ENCODE data around the gene WNT5A.
"Not testable (repeated sequence)": the region's sequence is repeated elsewhere in the genome, so short reads cannot be mapped to it uniquely, and the experiment has no call there.

The WNT5A gene

DNA sequence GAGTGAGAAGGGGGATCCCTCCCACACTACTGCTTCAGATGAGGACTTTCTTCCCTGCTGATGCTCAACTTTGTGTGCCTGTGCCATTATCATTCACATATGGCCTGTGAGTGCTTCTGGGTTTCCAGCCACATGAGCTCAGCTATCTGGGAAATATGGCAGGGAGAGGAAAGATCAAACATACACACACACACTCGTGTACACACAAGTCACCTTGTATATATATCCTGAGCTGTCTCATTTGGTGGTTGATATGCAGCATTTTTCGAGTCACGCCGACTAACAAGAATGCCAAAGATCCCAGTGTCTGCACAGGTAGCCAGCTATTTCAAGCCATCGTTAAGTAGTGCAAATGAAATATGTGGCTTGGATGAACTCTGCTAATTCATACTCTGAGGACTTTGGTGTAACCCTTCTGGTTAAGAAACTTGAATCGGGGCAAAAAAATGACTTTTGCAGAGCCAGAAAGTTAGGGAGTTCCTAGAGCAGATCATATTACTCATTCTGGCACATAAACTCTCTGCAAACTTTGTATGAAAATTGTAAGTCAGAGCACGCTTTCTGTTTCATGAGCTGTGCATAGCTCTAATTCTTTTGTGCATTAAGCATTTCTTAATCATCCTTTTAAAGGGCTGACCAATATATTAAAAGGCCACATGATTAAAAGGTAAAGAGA is 24.9 kb upstream of the WNT5A start:
- H3K36me3 ChIP-seq (ENCODE audit: low read depth): no peaks in the 10 kb centered on the region
- H3K9me3 ChIP-seq (ENCODE audit: severe bottlenecking): no peaks in the 10 kb centered on the region
- no peaks in the 10 kb centered on the region for H3K27me3 ChIP-seq (ENCODE audit: insufficient read depth, poor library complexity, severe bottlenecking)
- H3K4me1 ChIP-seq (ENCODE audit: insufficient read depth, poor library complexity, severe bottlenecking): peaks cover 11% of the 10 kb centered on the region
- ATAC-seq (ENCODE audit: low read depth): peak; percentile 92
- TF ChIP-seq, protein P1, sequence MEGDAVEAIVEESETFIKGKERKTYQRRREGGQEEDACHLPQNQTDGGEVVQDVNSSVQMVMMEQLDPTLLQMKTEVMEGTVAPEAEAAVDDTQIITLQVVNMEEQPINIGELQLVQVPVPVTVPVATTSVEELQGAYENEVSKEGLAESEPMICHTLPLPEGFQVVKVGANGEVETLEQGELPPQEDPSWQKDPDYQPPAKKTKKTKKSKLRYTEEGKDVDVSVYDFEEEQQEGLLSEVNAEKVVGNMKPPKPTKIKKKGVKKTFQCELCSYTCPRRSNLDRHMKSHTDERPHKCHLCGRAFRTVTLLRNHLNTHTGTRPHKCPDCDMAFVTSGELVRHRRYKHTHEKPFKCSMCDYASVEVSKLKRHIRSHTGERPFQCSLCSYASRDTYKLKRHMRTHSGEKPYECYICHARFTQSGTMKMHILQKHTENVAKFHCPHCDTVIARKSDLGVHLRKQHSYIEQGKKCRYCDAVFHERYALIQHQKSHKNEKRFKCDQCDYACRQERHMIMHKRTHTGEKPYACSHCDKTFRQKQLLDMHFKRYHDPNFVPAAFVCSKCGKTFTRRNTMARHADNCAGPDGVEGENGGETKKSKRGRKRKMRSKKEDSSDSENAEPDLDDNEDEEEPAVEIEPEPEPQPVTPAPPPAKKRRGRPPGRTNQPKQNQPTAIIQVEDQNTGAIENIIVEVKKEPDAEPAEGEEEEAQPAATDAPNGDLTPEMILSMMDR (IDR thresholded peaks at IDR 0.05; ENCODE audit: poor library complexity, severe bottlenecking): no peak
- no peak overlapping the region for H3K4me3 ChIP-seq (ENCODE audit: severe bottlenecking)
- no peak for DNase-seq (ENCODE audit: low spot score)
- H3K27ac ChIP-seq (ENCODE audit: poor library complexity, severe bottlenecking): peak overlapping the region; percentile 45

DNA sequence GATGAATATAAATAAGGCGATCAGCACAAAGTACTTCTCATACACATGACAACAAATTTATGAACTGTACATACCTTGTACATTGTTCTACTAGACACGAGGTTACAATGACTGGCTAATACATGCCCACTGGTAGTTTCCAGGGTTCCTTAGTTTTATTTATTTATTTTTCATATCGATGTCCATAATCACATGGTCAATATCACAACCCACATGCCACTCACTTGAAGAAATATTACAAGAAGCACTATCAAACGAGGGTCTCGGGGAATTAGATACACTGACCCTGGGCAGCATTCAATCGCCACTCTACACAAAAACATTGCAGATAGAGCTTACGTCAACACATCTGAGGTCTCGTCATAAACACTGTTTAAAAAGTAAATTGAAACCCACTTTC is 21.2 kb upstream of the WNT5A start:
- peaks cover 11% of the 10 kb centered on the region for H3K4me1 ChIP-seq (ENCODE audit: insufficient read depth, poor library complexity, severe bottlenecking)
- TF ChIP-seq, protein P1 (IDR thresholded peaks at IDR 0.05; ENCODE audit: poor library complexity, severe bottlenecking): no peak
- no peaks in the 10 kb centered on the region for H3K27me3 ChIP-seq (ENCODE audit: insufficient read depth, poor library complexity, severe bottlenecking)
- no peaks in the 10 kb centered on the region for H3K36me3 ChIP-seq (ENCODE audit: low read depth)
- H3K9me3 ChIP-seq (ENCODE audit: severe bottlenecking): no peaks in the 10 kb centered on the region
- H3K4me3 ChIP-seq (ENCODE audit: severe bottlenecking): no peak overlapping the region
- DNase-seq (ENCODE audit: low spot score): no peak
- H3K27ac ChIP-seq (ENCODE audit: poor library complexity, severe bottlenecking): no peak overlapping the region
- no peak for ATAC-seq (ENCODE audit: low read depth)

DNA sequence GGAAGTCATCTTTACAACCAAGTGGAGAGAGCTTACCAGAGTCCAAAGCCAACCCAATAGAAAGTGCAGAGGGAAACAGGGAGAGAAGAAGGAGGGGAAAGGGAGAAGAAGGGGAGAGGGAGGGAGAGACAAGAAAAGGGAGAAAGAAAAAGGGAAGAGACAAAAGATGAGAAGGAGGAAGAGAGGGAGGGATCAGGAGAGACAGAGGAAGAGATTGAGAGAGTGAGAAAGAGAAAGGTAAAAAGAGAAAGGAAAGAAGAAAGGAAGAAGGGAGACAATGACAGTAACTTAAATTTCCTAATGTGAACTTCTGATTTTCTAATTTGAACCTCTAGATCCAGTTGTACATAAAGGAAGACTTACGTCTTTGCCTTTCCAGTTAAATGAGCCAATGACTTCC is 20.7 kb upstream of the WNT5A start:
- Histone ChIP-seq H3K27ac (ENCODE audit: poor library complexity, severe bottlenecking) (no peak overlapping the region), H3K9me3 (ENCODE audit: severe bottlenecking) (no peaks in the 10 kb centered on the region), H3K36me3 (ENCODE audit: low read depth) (no peaks in the 10 kb centered on the region), H3K4me1 (ENCODE audit: insufficient read depth, poor library complexity, severe bottlenecking) (peaks cover 11% of the 10 kb centered on the region), H3K4me3 (ENCODE audit: severe bottlenecking) (no peak overlapping the region), H3K27me3 (ENCODE audit: insufficient read depth, poor library complexity, severe bottlenecking) (no peaks in the 10 kb centered on the region)
- TF ChIP-seq, protein P1 (IDR thresholded peaks at IDR 0.05; ENCODE audit: poor library complexity, severe bottlenecking): no peak
- DNase-seq (ENCODE audit: low spot score) (no peak), ATAC-seq (ENCODE audit: low read depth) (no peak)

DNA sequence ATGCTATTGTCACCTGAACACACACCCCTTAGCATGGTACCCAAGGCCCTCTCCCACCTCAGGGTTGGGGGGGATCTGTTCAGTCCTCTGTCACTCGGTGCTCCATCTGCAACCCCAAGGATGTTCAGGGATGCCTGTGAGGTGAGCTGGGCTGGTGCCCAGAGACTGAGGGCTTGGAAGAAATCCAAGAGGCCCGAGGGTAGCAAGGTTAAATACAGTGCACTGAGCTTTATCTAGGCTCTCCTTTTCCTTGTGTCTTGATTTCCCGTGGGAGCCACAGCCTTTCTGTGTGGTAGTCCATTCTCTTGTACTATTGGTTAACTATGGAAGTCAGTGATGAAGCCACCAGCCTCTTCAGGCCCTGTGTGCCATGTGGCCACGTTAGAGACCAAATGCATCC is 18.7 kb upstream of the WNT5A start:
- Histone ChIP-seq H3K36me3 (ENCODE audit: low read depth) (no peaks in the 10 kb centered on the region), H3K4me1 (ENCODE audit: insufficient read depth, poor library complexity, severe bottlenecking) (no peaks in the 10 kb centered on the region), H3K4me3 (ENCODE audit: severe bottlenecking) (no peak overlapping the region), H3K27me3 (ENCODE audit: insufficient read depth, poor library complexity, severe bottlenecking) (no peaks in the 10 kb centered on the region), H3K27ac (ENCODE audit: poor library complexity, severe bottlenecking) (no peak overlapping the region), H3K9me3 (ENCODE audit: severe bottlenecking) (no peaks in the 10 kb centered on the region)
- TF ChIP-seq, protein P1 (IDR thresholded peaks at IDR 0.05; ENCODE audit: poor library complexity, severe bottlenecking): no peak
- ATAC-seq (ENCODE audit: low read depth) (0 out of 3 replicates have a peak, but pooled peaks have one; percentile 17), DNase-seq (ENCODE audit: low spot score) (no peak)

DNA sequence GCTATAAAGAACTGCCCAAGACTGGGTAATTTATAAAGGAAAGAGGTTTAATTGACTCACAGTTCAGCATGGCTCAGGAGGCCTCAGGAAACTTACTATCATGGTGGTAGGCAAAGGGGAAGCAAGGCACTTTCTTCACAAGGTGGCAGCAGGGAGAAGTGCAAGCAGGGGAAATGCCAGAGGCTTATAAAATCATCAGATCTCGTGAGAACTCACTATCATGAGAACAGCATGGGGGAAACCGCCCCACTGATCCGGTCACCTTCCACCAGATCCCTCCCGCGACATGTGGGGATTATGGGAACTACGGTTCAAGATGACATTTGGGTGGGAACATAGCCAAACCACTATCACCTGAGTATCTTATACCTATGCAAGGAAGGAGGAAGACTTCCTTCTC is 18.0 kb upstream of the WNT5A start:
- TF ChIP-seq, protein P1 (IDR thresholded peaks at IDR 0.05; ENCODE audit: poor library complexity, severe bottlenecking): peak; percentile 42
- not testable (repeated sequence) for H3K36me3 ChIP-seq (ENCODE audit: low read depth); H3K27ac ChIP-seq (ENCODE audit: poor library complexity, severe bottlenecking); H3K4me1 ChIP-seq (ENCODE audit: insufficient read depth, poor library complexity, severe bottlenecking); H3K4me3 ChIP-seq (ENCODE audit: severe bottlenecking); DNase-seq (ENCODE audit: low spot score); H3K27me3 ChIP-seq (ENCODE audit: insufficient read depth, poor library complexity, severe bottlenecking); ATAC-seq (ENCODE audit: low read depth); H3K9me3 ChIP-seq (ENCODE audit: severe bottlenecking)
